Left lung (tissue), 10 donors: ENCODE measurements around the gene RPL29. TPM values are rescaled to one million over a fixed set of nuclear protein-coding genes. Genes with fewer than 3 reads are reported as not detected.
"Not testable (repeated sequence)": the region's sequence is repeated elsewhere in the genome, so short reads cannot be mapped to it uniquely, and the experiment has no call there.

Experiments
- ATAC-seq: fragments of 200-7000 bp; cut with Tn5 transposase; one replicate; pipeline ENCODE4 v1.9.1; 2020; ENCODE audit warnings: moderate library complexity
- DNase-seq, 4 donors: peaks; one replicate each; pipeline ENCODE4 v3.0.0-alpha.2; 2013 to 2020
- H3K27ac ChIP-seq, 2 donors: fragments of 200-600 bp; sonication (generic) in 1 of 2; one replicate each; pipeline versions ENCODE4 v1.5.0 to v1.8.0; 2020 to 2021
- H3K27me3 ChIP-seq, 2 donors: fragments of 200-600 bp; sonication (generic) in 1 of 2; one replicate each; pipeline versions ENCODE4 v1.5.0 to v1.8.0; 2020 to 2021
- H3K36me3 ChIP-seq, 2 donors: fragments of 200-600 bp; sonication (generic) in 1 of 2; one replicate each; pipeline versions ENCODE4 v1.5.0 to v1.8.0; 2020 to 2021
- H3K4me1 ChIP-seq, 2 donors: fragments of 200-600 bp; one replicate each; pipeline ENCODE4 v1.8.0; 2021
- H3K4me3 ChIP-seq, 2 donors: fragments of 200-600 bp; sonication (generic) in 1 of 2; one replicate each; pipeline versions ENCODE4 v1.5.0 to v1.8.0; 2020 to 2021; ENCODE audit warnings: mild to moderate bottlenecking in 1 of 2
- H3K9me3 ChIP-seq, 2 donors: fragments of 200-600 bp; sonication (generic) in 1 of 2; one replicate each; pipeline versions ENCODE4 v1.5.0 to v1.8.0; 2020 to 2021
- intact Hi-C, 2 donors: fragments of 100-400 bp; cut with DNase I; formaldehyde crosslinking; loops; one replicate each; pipeline versions ENCODE4 v1.11.2 to v1.14.2; 2022
- polyA plus RNA-seq, 6 donors: library from polyadenylated mRNA; unstranded; fragments of 120-200 nt; gene quantifications; one replicate each; pipeline ENCODE4 v1.2.1, GENCODE V29; 2013; ENCODE audit not compliant: insufficient read length in 6 of 6
- total RNA-seq, 2 donors: library from RNA; stranded (reverse); fragmentation: NEBNext Ultra II Directional; extraction: Animal tissue kit (Norgen Biotek cat#: 25700); gene quantifications; one replicate each; pipeline ENCODE4 v1.2.1, GENCODE V29; 2021
- TF ChIP-seq, protein P1 (sequence below), 2 donors: fragments of 200-600 bp; sonication (generic) in 1 of 2; IDR thresholded peaks; one replicate each; pipeline versions ENCODE4 v1.5.0 to v1.8.0; 2021; ENCODE audit warnings: antibody characterized with exemption in 2 of 2
- donor health status: DM: no; HTN: yes; CAD: no.
- donor health status: DM: no; HTN: no; CAD: no.

The RPL29 gene
- total and polyA plus RNA-seq, 8 donors: 854 to 2,169 (median 1,926) TPM

DNA sequence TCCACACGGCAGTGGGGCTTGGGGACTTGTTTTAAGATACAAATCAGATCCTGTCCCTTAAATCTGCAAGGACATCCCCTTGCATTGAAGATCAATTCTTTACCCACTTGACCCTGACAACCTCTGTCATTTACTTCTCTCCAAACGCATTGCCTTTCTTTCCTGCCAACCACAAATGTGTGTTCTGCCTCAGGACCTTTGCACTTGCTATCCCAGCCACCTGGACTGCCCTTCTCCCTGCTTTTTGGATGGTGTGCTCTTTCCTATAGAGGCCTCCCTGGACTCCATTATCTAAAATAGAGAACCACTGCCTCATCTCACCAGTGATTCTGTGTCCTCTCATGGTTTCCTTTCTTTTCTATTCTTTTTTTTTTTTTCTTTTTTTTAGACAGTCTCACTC is 1.5 kb upstream of the RPL29 start:
- H3K9me3 ChIP-seq: no peaks in the 10 kb centered on the region
- peaks cover 0 to 30% of the 10 kb centered on the region in 2 donors for H3K36me3 ChIP-seq
- H3K27me3 ChIP-seq: peaks cover 0 to 7% of the 10 kb centered on the region in 2 donors
- no peak overlapping the region for H3K4me3 ChIP-seq
- intact Hi-C loops: no loop called here
- no peak for DNase-seq
- H3K27ac ChIP-seq: no peak overlapping the region
- TF ChIP-seq, protein P1, sequence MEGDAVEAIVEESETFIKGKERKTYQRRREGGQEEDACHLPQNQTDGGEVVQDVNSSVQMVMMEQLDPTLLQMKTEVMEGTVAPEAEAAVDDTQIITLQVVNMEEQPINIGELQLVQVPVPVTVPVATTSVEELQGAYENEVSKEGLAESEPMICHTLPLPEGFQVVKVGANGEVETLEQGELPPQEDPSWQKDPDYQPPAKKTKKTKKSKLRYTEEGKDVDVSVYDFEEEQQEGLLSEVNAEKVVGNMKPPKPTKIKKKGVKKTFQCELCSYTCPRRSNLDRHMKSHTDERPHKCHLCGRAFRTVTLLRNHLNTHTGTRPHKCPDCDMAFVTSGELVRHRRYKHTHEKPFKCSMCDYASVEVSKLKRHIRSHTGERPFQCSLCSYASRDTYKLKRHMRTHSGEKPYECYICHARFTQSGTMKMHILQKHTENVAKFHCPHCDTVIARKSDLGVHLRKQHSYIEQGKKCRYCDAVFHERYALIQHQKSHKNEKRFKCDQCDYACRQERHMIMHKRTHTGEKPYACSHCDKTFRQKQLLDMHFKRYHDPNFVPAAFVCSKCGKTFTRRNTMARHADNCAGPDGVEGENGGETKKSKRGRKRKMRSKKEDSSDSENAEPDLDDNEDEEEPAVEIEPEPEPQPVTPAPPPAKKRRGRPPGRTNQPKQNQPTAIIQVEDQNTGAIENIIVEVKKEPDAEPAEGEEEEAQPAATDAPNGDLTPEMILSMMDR (IDR thresholded peaks at IDR 0.05): no peak
- peaks cover 14 to 42% of the 10 kb centered on the region in 2 donors for H3K4me1 ChIP-seq
- ATAC-seq: no peak

DNA sequence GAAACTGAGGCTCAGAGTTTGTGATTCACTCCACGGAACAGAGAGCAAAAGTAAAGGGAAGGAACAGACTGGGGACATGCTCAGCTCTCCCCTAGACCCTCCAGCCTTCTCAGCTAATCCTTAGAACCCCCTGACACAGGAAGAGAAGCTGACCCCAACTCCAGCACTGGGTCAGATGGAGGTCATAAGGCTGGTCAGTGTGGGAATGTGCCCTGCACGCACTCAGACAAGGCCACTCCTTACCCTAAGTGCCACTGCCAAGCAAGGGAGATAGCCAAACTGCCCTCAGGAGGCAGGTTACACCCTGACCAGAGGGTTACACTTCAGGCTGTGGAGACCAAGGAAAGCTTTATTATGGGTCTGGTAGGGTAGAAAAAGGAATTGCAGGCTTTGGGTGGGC is 1.2 kb downstream of the RPL29 start:
- intact Hi-C loops: no loop called here
- H3K27ac ChIP-seq: peak overlapping the region in 1 of 2 donors; percentile 90
- H3K4me3 ChIP-seq: peak overlapping the region in 1 of 2 donors; percentile 79

DNA sequence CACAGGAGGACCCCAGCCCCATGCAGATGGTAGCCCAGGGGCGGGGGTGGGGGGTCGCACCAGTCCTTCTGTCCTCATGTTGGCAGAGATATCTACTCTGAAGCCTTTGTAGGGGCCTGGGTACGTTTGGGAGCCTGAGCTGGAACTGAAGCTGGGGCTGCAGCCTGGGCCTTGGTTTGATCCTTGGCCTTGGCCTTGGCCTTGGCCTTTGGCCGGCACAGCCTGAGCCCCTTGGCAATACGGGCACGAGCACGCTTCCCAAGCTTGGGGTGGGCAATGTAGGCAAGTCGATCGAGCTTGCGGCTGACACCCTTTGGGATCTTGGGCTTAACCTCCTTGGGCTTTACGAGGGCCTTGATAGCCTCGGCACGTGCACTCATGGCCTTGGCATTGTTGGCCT is 2.0 kb downstream of the RPL29 start:
- peak overlapping the region in 1 of 2 donors; percentile 79 for H3K4me3 ChIP-seq
- H3K4me1 ChIP-seq: peaks cover 10 to 46% of the 10 kb centered on the region in 2 donors
- intact Hi-C loops, ATAC-seq, DNase-seq, H3K27me3 ChIP-seq, H3K27ac ChIP-seq, H3K9me3 ChIP-seq: not testable (repeated sequence)
- H3K36me3 ChIP-seq: peaks cover 0 to 48% of the 10 kb centered on the region in 2 donors

More for the DNA sequence above, 1.2 kb downstream of the RPL29 start:
- peaks cover 0 to 7% of the 10 kb centered on the region in 2 donors for H3K27me3 ChIP-seq
- peaks cover 10 to 46% of the 10 kb centered on the region in 2 donors for H3K4me1 ChIP-seq
- no peaks in the 10 kb centered on the region for H3K9me3 ChIP-seq
- TF ChIP-seq, protein P1 (IDR thresholded peaks at IDR 0.05): no peak
- no peak for DNase-seq
- peaks cover 0 to 48% of the 10 kb centered on the region in 2 donors for H3K36me3 ChIP-seq
- ATAC-seq: no peak

DNA sequence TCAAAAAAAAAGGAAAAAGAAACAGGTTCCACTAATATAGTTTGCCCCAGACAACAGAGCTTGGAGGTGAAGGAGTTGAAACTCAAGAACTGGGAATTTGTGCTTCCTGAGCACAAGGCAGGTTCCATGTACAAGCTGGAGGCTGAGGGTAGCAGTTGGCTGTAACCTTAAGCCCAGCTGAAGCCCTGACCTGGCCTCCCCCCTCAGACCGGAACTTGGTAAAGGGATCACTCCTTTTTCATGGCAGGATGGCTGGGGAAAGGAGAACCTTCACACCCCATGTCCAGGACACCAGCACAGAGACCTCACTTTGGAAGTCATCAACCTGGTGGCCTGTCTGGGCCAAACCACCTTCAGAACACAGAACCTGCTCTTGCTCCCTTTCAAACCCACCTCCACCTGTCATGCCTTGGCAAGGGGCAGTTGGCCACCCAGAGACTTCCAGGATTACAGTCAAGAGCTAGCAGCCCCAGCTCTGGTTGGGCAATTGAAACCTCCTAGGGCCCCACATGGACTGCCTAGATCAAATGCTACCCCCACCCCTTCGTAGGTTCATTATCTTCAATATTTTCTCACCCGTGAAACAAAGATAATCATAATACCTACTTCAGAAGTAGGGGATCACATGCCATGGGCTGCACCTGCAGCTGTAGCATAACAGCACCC is 3.5 kb downstream of the RPL29 start:
- Histone ChIP-seq H3K27ac (no peak overlapping the region), H3K27me3 (no peaks in the 10 kb centered on the region), H3K36me3 (peaks cover 0 to 48% of the 10 kb centered on the region in 2 donors), H3K9me3 (no peaks in the 10 kb centered on the region), H3K4me3 (no peak overlapping the region), H3K4me1 (peaks cover 10 to 46% of the 10 kb centered on the region in 2 donors)
- intact Hi-C loops: no loop called here
- TF ChIP-seq, protein P1 (IDR thresholded peaks at IDR 0.05): no peak
- DNase-seq: no peak
- no peak for ATAC-seq

DNA sequence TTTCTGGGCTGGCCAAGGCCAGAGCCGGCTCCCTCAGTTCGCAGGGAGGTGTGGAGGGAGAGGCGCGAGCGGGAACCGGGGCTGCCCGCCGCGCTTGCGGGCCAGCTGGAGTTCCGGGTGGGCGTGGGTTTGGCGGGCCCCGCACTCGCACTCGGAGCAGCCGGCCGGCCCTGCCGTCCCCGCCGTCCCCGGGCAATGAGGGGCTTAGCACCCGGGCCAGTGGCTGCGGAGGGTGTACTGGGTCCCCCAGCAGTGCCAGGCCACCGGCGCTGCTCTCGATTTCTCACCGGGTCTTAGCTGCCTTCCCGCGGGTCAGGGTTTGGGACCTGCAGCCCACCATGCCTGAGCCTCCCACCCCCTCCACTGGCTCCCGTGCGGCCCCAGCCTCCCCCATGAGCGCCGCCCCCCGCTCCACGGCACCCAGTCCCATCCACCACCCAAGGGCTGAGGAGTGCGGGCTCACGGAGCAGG is 5.2 kb downstream of the RPL29 start:
- H3K27ac ChIP-seq, intact Hi-C loops, H3K9me3 ChIP-seq, ATAC-seq, DNase-seq, H3K4me3 ChIP-seq, H3K27me3 ChIP-seq: not testable (repeated sequence)
- peaks cover 10 to 45% of the 10 kb centered on the region in 2 donors for H3K4me1 ChIP-seq
- peaks cover 0 to 48% of the 10 kb centered on the region in 2 donors for H3K36me3 ChIP-seq

DNA sequence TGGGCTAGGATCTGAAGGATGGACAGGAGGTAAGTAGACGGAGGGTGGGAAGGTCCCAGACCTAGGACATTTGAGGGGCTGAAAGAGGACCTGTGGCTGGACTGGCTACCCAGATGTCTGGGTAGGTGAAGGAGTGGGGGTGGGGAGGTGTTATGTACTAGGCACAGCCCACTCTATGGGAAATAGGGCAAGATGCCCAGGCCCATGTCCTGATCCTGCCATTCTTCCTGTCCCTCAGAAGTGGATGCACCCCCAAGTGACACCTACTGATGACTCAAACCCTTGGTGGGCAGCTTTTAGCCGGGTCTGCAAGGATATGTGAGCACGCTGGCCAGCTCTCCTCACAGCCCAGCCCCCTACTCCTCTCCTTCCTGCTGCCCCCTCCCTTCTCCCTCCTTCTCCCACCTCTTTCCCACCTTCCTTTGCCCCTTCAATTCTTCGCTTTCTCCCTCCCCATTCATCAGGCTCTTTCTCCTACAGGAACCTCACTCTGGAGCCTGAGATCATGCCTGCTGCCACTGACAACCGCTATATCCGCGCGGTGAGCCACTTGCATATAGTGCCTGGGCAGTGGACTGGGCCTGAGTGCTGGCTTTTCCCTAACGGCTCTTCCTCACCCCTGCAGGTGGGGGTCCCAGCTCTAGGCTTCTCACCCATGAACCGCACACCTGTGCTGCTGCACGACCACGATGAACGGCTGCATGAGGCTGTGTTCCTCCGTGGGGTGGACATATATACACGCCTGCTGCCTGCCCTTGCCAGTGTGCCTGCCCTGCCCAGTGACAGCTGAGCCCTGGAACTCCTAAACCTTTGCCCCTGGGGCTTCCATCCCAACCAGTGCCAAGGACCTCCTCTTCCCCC is 7.2 kb downstream of the RPL29 start:
- Histone ChIP-seq H3K27ac (no peak overlapping the region), H3K9me3 (no peaks in the 10 kb centered on the region), H3K4me1 (peaks cover 7 to 37% of the 10 kb centered on the region in 2 donors), H3K36me3 (peaks cover 0 to 31% of the 10 kb centered on the region in 2 donors), H3K4me3 (no peak overlapping the region), H3K27me3 (no peaks in the 10 kb centered on the region)
- no peak for ATAC-seq
- TF ChIP-seq, protein P1 (IDR thresholded peaks at IDR 0.05): no peak
- DNase-seq: no peak
- intact Hi-C loops: no loop called here
